Thyroid gland (tissue), 4 donors: ENCODE data around the gene TOLLIP. TPM values are rescaled to one million over a fixed set of nuclear protein-coding genes. Genes with fewer than 3 reads are reported as not detected.
"Not testable (repeated sequence)": the region's sequence is repeated elsewhere in the genome, so short reads cannot be mapped to it uniquely, and the experiment has no call there.

Source experiments
- DNase-seq, 2 donors: peaks; one replicate each; pipeline ENCODE4 v3.0.0-alpha.2; 2019
- H3K27ac ChIP-seq, 3 donors: fragments of 200-600 bp; sonication (generic); 1 replicate in 2 of 3; 2 replicates in 1 of 3; pipeline ENCODE4 v1.5.1; 2016 to 2019; ENCODE audit warnings: mild to moderate bottlenecking in 1 of 3, moderate library complexity in 1 of 3
- H3K27me3 ChIP-seq: fragments of 200-600 bp; sonication (generic); one replicate; pipeline ENCODE4 v1.5.1; 2019
- H3K36me3 ChIP-seq, 2 donors: fragments of 200-600 bp; sonication (generic); one replicate each; pipeline ENCODE4 v1.5.1; 2016 to 2019
- H3K4me1 ChIP-seq, 2 donors: fragments of 200-600 bp; sonication (generic); one replicate each; pipeline ENCODE4 v1.5.1; 2017 to 2019
- H3K4me3 ChIP-seq, 3 donors: fragments of 200-600 bp; sonication (generic); replicated peaks in 1 of 3; 1 replicate in 2 of 3; 2 replicates in 1 of 3; pipeline ENCODE4 v1.5.1; 2016; ENCODE audit warnings: mild to moderate bottlenecking in 1 of 3
- H3K9me3 ChIP-seq: fragments of 200-600 bp; sonication (generic); one replicate; pipeline ENCODE4 v1.5.1; 2017
- CTCF ChIP-seq, 6 experiments: fragments of 200-600 bp in 3 of 6; fragments of 450-650 bp in 3 of 6; sonication (generic) in 3 of 6; IDR thresholded peaks; one replicate each; pipeline ENCODE4 v1.5.1; 2016 to 2019; ENCODE audit warnings: antibody characterized with exemption in 6 of 6, mild to moderate bottlenecking in 2 of 6, inconsistent platforms in 1 of 6, moderate library complexity in 1 of 6
- POLR2A ChIP-seq, 2 donors: fragments of 450-650 bp; IDR thresholded peaks; one replicate each; pipeline ENCODE4 v1.6.1; 2017; ENCODE audit warnings: antibody characterized with exemption in 2 of 2, mild to moderate bottlenecking in 2 of 2, moderate library complexity in 1 of 2
- WGBS, 2 donors: methylation state at CpG; one replicate each; pipeline ENCODE4 v1.1.5; 2017; 5-methylcytosine and 5-hydroxymethylcytosine counted together
- intact Hi-C: fragments of 100-400 bp; cut with DNase I; formaldehyde crosslinking; loops from one replicate; pipeline ENCODE4 v1.15.1; 2023
- total RNA-seq, 4 donors: library from RNA; depleted of rRNA; stranded (reverse); fragments of >200 nt; gene quantifications; one replicate each; pipeline ENCODE4 v1.2.3, GENCODE V29; 2016

Gene TOLLIP
- total RNA-seq, 4 donors from 2014 or later = 37.1 to 74.4 (median 65.7) TPM

DNA sequence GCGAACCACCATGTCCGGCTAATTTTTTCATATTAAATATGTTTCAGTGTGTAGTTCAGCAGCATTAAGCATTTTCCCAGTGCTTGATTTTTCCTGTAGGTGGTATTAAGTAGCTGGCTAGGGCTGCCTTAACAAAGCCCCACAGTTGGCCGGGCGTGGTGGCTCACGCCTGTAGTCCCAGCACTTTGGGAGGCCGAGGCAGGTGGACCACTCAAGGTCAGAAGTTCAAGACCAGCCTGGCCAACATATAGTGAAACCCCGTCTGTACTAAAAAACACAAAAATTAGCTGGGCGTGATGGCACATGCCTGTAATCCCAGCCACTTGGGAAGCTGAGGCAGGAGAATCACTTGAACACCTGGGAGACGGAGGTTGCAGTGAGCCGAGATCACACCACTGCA lies 33.5 kb upstream of the TOLLIP start:
- DNase-seq = no peak
- H3K9me3 ChIP-seq = no peaks in the 10 kb centered on the region
- H3K36me3 ChIP-seq = no peaks in the 10 kb centered on the region
- H3K4me3 ChIP-seq = no peak overlapping the region
- TF ChIP-seq POLR2A (IDR thresholded peaks at IDR 0.05) = no peak
- no peak for TF ChIP-seq CTCF (IDR thresholded peaks at IDR 0.05)
- H3K27me3 ChIP-seq = no peaks in the 10 kb centered on the region
- WGBS, 2 donors = 68 to 82% methylated on average over 6 to 10 of the region's 10 CpGs
- H3K4me1 ChIP-seq = no peaks in the 10 kb centered on the region
- intact Hi-C loops = no loop called here
- no peak overlapping the region for H3K27ac ChIP-seq

DNA sequence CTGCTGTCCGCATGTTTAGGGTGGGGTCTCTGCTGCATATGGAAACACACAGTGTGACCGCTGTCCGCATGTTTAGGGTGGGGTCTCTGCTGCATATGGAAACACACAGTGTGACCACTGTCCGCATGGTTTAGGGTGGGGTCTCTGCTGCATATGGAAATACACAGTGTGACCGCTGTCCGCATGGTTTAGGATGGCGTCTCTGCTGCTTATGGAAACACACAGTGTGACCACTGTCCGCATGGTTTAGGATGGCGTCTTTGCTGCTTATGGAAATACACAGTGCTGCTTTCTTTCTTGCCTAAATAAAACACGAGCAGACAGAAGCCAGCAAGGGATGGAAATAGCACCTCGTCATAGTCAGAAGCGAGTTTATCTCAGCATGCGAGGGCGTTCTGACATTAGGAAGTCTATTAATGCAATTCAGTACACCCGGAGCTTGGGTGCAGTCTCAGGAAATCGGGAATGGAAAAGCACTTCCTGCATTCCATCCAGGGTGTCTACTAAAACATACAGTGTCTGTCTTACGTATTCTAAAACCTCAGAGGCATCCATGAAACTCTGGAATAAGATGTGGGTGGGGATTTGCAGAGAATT lies 32.6 kb upstream of the TOLLIP start:
- no peak overlapping the region for H3K27ac ChIP-seq
- intact Hi-C loops = no loop called here
- WGBS, 2 donors = 60 to 63% methylated on average over 16 to 17 of the region's 17 CpGs
- H3K9me3 ChIP-seq = no peaks in the 10 kb centered on the region
- TF ChIP-seq POLR2A (IDR thresholded peaks at IDR 0.05) = no peak
- no peaks in the 10 kb centered on the region for H3K4me1 ChIP-seq
- no peak overlapping the region for H3K4me3 ChIP-seq
- H3K27me3 ChIP-seq = no peaks in the 10 kb centered on the region
- no peak for DNase-seq
- no peaks in the 10 kb centered on the region for H3K36me3 ChIP-seq

DNA sequence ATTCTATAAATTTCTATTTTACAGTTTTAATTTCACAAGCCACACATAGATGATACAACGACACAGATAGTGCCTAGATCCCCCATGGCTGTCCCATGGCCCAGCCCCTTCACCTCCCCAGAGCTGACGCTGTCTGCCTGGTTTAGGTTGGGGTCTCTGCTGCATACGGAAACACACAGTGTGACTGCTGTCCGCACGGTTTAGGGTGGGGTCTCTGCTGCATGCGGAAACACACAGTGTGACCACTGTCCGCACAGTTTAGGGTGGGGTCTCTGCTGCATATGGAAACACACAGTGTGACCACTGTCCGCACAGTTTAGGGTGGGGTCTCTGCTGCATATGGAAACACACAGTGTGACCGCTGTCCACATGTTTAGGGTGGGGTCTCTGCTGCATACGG lies 31.8 kb upstream of the TOLLIP start:
- H3K4me3 ChIP-seq, H3K27me3 ChIP-seq, H3K9me3 ChIP-seq, H3K27ac ChIP-seq, H3K4me1 ChIP-seq, H3K36me3 ChIP-seq, intact Hi-C loops, DNase-seq: not testable (repeated sequence)
- WGBS, 2 donors = 80 to 90% methylated on average over 8 to 10 of the region's 10 CpGs

DNA sequence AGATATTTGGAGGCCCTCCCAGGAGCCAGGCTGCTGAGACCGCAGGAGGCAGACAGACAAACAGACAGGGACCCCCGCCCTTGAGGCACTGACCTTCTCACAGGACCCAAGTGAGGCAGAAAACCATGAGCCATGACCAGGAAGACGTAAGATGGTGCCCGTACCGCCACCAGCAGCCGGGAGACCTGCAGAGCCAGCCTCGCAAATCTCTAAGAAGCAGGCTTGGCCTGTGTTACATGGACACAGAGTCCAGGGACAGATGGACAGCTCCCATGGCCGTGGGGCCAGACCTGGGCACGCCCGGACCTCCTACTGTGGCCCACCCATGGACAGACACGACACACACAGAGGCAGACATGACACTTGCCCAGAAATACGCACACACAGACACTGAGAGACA lies 30.7 kb upstream of the TOLLIP start:
- no peak for DNase-seq
- no peak overlapping the region for H3K4me3 ChIP-seq
- no peaks in the 10 kb centered on the region for H3K27me3 ChIP-seq
- H3K27ac ChIP-seq = no peak overlapping the region
- intact Hi-C loops = no loop called here
- H3K36me3 ChIP-seq = no peaks in the 10 kb centered on the region
- no peak for TF ChIP-seq CTCF (IDR thresholded peaks at IDR 0.05)
- TF ChIP-seq POLR2A (IDR thresholded peaks at IDR 0.05) = no peak
- H3K4me1 ChIP-seq = peaks cover 12 to 13% of the 10 kb centered on the region in 2 donors
- H3K9me3 ChIP-seq = no peaks in the 10 kb centered on the region
- 80 to 86% methylated on average over 12 of the region's 12 CpGs for WGBS, 2 donors

- WGBS, 2 donors = 59 to 62% methylated on average over 12 to 15 of the region's 15 CpGs
- intact Hi-C loops = no loop called here
Observed at GRCh38 chr11:1339066-1339675, 29.7 kb upstream of the TOLLIP start.

More at GRCh38 chr11:1339066-1339675, 29.7 kb upstream of the TOLLIP start:
- peaks cover 12 to 14% of the 10 kb centered on the region in 2 donors for H3K4me1 ChIP-seq
- DNase-seq = no peak
- no peaks in the 10 kb centered on the region for H3K9me3 ChIP-seq
- H3K27ac ChIP-seq = no peak overlapping the region
- TF ChIP-seq CTCF (IDR thresholded peaks at IDR 0.05) = no peak
- no peak for TF ChIP-seq POLR2A (IDR thresholded peaks at IDR 0.05)
- H3K36me3 ChIP-seq = no peaks in the 10 kb centered on the region
- no peak overlapping the region for H3K4me3 ChIP-seq
- H3K27me3 ChIP-seq = no peaks in the 10 kb centered on the region
